ENCODE results near the gene GRPEL2.

- TF ChIP-seq POLR2AphosphoS5 (IDR thresholded peaks at IDR 0.05; ENCODE audit: low read depth, low read length) (no peak), SIN3A (IDR thresholded peaks at IDR 0.05; ENCODE audit: borderline replicate concordance, insufficient read depth, low read length) (no peak), TAF1 (IDR thresholded peaks at IDR 0.05; ENCODE audit: borderline replicate concordance, insufficient read depth, low read length) (no peak), FOXP2 (optimal IDR thresholded peaks at IDR 0.05; ENCODE audit: borderline replicate concordance, extremely low read depth, extremely low read length, insufficient read depth) (no peak)
- TF ChIP-seq, protein P1, sequence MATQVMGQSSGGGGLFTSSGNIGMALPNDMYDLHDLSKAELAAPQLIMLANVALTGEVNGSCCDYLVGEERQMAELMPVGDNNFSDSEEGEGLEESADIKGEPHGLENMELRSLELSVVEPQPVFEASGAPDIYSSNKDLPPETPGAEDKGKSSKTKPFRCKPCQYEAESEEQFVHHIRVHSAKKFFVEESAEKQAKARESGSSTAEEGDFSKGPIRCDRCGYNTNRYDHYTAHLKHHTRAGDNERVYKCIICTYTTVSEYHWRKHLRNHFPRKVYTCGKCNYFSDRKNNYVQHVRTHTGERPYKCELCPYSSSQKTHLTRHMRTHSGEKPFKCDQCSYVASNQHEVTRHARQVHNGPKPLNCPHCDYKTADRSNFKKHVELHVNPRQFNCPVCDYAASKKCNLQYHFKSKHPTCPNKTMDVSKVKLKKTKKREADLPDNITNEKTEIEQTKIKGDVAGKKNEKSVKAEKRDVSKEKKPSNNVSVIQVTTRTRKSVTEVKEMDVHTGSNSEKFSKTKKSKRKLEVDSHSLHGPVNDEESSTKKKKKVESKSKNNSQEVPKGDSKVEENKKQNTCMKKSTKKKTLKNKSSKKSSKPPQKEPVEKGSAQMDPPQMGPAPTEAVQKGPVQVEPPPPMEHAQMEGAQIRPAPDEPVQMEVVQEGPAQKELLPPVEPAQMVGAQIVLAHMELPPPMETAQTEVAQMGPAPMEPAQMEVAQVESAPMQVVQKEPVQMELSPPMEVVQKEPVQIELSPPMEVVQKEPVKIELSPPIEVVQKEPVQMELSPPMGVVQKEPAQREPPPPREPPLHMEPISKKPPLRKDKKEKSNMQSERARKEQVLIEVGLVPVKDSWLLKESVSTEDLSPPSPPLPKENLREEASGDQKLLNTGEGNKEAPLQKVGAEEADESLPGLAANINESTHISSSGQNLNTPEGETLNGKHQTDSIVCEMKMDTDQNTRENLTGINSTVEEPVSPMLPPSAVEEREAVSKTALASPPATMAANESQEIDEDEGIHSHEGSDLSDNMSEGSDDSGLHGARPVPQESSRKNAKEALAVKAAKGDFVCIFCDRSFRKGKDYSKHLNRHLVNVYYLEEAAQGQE (IDR thresholded peaks at IDR 0.05; ENCODE audit: insufficient read depth in 1 of 2, low read depth in 2 of 2, low read length in 2 of 2) = no peak
These were observed 31.6 kb downstream of the GRPEL2 start for GRCh38 chr5:149376711-149377447.
